Amniotic epithelial cell (primary cell): ENCODE results near the gene COLEC12.

Source experiments
- DNase-seq: peaks from one replicate; pipeline ENCODE4 v3.0.0-alpha.2; 2010; ENCODE audit warnings: low read depth

The COLEC12 gene

GRCh38 chr18:362311-363290, 137.9 kb downstream of the COLEC12 start:
- DNase-seq: no peak

DNA sequence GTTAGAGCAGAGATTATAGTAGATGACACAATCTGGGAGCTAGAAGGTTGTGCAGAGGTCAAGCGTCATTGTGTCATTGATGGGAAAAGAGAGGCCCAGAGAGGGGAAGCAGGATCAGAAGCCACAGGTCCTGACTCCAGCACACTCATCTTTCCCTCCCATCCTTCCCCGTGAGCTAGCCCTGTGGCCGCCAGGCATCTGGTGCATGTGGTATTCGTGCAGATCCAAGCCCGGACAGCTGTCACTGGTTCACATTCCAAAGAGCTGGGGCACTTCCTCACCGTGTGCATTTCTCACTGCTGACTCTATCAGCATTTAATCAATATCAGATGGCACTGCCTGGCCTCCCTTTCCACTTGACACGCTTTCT, 138.6 kb downstream of the COLEC12 start:
- peak; percentile 24 for DNase-seq

DNA sequence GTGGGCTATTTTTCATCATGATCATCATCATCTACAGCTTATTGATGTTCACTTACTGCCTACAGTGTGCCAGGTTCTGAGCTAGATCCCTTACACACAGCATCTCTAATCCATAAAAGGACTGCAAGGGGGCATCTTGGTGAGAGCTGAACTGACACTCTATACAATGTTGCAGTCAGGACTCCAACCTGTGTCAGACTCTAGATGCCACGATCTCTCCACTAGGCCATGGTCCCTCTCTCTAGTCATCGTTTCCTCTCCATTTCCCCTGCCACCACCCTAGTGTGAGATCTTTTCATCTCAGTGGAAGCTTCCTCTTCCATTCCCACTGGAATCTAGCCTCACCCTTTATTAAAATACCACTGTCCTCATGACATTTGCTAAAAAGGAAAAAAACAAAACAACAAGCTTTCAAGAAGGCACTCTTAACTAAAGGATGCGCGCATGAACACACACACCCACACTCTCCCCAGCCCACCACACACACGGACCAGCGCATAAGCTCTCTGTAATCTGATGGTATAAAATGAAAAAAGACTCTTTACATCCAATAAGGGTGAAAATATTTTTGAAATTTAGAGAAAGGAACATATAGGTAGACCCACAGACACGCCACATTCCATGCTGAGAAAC, 139.3 kb downstream of the COLEC12 start:
- no peak for DNase-seq

- DNase-seq: no peak
Observed at GRCh38 chr18:360676-361075, 139.8 kb downstream of the COLEC12 start.

GRCh38 chr18:356778-357177, 143.7 kb downstream of the COLEC12 start:
- no peak for DNase-seq

- no peak for DNase-seq
Observed at GRCh38 chr18:355678-356077, 144.8 kb downstream of the COLEC12 start.

GRCh38 chr18:354471-354870, 146.0 kb downstream of the COLEC12 start:
- DNase-seq: no peak

- DNase-seq: no peak
Observed at GRCh38 chr18:354003-354402, 146.5 kb downstream of the COLEC12 start.

GRCh38 chr18:352438-352837, 148.1 kb downstream of the COLEC12 start:
- DNase-seq: no peak

DNA sequence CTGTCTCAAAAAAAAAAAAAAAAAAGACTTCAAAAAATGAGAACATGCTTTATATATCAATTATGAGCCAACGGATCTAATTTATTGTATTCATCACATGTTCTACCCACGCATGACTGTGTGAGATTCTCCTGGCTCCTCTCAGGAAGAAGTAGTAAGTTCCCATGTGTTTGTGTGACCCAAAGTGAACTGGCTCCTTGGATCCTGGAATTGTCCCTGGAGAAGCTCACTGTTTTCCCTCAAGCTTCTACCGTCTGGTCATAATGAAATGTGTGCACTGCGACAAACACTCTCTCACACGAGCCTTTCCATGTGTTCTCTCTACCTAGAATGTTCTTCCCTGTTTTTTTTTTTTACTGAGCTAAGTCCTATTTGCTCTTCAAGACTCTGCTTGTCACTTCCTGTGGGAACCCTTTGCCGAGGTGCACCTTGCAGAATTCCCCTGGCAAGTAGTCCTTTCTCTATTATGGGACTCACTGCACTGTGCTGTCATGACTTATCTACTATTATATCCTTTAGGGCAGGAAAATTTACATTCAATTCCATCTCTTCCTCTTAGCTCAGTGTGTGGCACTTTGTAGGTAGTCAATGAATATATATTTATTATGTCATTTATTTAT, 149.4 kb downstream of the COLEC12 start:
- DNase-seq: no peak

GRCh38 chr18:346600-346999, 153.9 kb downstream of the COLEC12 start:
- DNase-seq: no peak

DNA sequence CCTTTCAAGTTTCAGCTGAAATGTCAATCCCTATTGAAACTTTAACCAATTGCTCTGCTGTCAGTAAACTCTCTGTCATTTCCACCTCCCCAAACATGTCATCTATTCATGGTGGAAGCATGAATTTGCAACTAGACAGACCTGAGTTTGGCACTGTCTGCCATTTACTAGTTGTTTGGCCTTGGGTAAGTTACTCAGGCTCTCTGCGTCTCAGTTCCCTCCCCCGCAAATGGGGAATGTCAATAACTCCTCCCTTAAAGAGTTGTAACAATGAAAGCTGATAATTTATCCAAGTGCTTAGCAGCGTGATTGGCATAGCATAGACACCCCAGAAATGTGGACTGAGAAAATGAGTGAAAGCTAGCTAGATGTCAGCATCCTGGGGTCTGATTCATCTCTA, 159.4 kb downstream of the COLEC12 start:
- DNase-seq: no peak

GRCh38 chr18:340044-340443, 160.5 kb downstream of the COLEC12 start:
- DNase-seq: no peak

DNA sequence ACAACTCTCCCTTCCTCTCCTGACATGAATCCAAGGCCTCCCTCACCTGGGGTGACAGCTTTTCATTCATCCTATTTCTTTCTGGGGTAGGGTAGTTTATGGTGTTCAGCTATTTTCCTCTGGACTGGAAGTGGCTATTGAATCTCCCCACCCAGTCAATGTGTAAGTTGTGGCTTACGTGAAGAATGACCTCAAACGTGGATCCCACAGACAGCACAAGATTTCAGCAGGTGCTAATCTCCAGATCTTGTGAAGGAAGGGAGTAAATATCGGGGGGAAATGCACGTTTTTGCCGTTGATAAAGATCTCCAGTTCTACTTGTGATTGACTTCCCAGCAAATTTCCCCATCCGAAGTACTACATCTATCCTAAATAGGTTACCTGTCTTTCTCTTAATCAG, 161.3 kb downstream of the COLEC12 start:
- no peak for DNase-seq

GRCh38 chr18:336713-337112, 163.8 kb downstream of the COLEC12 start:
- DNase-seq: no peak

GRCh38 chr18:335733-336132, 164.8 kb downstream of the COLEC12 start:
- DNase-seq: no peak

- no peak for DNase-seq
Observed at GRCh38 chr18:334575-335132, 165.8 kb downstream of the COLEC12 start.

DNA sequence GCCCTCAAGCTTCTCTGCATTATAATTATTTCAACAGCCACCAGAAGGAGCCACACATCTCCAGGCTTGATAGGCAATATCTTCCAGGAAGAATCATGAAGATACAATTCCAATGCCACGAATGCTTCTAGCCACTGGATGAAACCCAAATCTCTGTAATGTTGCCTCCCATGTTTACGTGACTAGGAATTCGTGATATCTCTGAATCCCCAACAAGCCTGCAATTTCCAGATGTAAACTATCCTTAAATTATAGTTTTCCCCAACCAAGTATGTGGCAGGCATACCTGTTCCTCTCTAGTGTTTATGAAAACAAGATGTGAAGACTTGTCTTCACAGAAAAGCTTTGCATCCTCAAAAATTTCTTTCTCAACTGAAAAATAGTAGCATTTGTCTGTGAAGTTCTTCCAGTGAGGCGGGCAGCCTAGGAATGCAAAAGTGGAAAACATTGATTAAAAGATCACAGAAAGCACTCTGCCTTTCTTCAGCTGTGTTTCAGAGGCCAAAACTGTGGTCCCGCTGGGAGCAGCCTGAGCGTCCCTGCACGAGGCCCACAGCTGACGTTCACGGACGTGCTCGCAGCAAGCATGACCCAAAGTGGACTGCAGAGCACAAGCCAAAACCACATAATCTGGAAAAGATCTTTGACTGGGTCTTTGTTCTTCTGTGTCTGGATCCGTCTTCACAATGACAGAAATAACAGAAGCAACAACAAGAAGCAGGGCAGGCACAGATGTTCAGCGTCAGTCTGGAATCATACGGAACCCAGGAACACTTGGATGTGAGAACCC, 167.6 kb downstream of the COLEC12 start:
- no peak for DNase-seq

DNA sequence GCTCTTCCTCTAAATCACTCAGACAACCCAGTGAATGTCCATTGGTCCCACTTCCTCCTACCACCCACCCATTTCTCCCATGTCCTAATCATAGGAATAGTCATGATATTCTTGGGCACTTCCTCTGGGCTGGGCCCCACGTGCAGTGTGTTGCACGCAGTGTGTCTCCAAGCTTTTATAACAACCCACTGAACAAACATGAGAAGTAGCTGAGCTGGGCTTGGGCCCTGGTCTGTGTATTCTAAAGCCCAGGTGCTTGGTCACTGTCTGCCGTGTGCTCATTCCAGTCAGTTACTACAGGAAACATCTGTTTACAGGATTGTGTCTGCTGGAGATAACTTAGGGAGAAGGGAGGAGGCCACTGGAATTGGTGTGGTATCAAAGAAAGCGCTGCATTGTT, 168.5 kb downstream of the COLEC12 start:
- DNase-seq: no peak

DNA sequence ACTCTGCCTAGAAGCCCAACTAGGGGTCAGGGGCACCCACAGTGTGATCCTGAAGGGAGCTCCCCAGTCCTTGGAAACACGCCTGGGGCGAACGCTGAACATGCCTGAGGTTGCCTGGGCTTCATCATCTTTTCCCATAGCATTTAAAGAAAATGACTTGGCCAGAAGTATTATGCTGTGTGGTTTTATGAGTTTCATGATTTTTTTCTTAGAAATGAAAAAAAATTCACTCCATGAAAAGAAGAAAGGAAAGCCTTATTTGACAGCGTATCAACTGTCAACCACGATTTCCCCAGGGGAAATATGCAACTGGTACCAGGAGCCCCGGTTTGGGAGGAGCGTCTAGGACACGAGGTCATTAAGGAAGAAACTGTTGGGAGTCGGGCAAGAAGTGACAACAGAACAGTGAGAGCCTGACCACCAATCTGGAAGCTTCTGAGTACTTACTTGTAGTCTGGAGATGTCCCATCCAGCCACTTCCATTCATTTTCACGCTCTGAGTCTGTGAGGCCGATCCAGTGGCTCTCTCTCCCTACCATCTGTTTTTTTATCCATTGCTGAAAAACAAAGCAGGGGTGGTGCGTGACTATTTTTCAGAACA, 169.2 kb downstream of the COLEC12 start:
- peak; percentile 22 for DNase-seq

DNA sequence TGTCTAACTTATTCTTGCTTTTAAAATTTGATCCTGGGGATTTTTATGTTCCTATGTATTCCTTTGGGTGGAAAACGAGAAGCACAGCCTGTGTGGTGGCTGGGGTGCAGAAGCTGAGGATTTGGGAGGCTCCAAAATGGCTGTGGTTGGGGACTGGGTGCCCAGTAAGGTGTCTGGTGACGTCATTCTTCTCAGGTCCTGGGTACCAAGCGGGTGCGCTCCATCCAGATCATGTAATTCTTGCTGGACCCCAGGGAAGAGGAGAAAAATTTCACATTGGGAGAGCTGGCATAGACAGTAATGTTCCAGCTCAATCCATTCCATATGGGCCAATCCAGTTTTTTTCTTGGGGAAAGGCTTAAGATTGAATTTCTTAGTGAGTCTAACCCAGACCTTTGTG, 171.6 kb downstream of the COLEC12 start:
- no peak for DNase-seq
